ENCODE data around the gene PDZD11.
"Not testable (repeated sequence)": the region's sequence is repeated elsewhere in the genome, so short reads cannot be mapped to it uniquely, and the experiment has no call there.

Gene PDZD11

DNA sequence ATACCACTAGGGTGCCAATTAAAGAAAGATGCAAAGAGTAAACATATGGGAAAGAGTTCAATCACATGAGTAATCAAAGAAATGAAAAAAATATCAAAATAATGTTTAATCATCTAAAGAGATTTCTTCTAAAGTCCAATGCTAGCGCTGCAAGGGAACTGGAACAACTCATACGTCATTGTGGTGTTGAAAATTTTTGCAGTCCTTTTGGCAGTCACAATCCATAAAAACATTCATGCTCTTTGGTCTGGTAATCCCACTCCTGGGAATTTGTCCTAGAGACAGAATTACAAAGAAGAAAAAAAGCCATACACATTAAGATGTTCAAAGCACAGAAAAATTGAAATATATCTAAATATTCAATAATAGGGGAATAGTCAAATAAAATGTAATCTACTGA lies 34.3 kb downstream of the PDZD11 start:
- DNase-seq: no peak

DNA sequence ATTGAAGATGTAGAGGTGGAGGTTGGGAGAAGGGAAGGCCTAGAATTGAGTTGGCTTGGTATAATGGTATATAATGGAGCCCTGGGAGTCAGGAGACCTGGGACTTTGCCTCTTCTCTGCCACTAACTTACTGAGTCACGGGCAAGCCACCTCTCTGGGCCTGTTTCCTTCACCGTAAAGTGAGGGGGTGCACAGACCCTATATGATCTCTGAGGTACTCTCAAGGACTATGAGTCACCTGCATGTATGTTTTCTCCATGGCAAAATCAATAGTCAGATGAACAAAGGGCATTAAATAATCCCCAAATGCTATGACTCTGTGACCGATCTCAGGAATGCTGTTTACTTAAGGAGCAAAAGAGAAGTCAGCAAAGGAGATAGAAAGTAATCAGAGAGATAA lies 34.8 kb downstream of the PDZD11 start:
- no peak for DNase-seq

DNA sequence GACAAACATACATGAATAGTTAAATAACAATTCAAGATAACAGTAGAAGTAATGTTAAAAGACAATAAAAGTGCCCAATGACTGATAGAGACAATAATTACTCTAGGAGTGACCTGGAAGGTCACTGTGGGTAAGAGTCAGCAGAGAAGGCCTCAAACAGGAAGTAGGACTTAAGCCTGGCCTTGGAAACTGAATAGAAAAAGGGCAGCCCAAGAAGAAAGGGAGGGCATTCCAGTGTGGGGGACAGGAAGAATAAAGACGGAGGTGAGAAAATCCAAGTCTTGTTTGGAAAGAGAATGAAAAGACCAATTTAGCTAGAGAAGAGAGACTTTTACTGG lies 35.7 kb downstream of the PDZD11 start:
- DNase-seq: no peak

DNA sequence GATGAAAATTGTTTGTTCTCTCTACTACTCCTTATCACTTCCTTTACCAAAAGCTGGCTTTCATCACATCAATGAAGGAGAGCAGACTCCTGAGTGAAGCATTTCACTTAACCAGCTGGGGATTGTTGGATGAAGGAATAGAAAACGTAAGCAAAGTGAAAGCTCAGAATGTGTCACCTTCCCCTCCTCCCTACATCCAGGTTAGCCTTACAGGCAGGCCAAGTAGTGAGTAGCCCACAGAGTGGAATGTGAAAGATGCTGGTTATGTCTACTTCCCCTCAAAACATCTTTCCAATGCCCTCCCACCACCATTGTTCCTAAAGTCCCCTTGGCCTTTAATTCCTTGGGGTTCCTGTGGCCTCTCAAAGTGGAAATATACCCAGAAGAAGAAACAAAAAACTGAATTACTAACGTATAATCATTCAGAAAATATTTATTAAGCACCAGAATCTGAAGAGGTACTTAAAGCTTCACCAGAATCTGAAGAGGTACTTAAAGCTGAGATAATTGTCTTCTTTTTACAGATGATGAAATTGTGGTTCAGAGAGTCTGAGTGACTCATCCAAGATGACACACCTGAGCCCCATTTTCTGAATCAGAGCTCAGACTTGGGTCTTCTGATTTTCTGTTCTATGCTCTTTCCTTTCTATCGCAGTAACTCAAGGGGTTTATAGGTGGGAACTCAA lies 36.2 kb downstream of the PDZD11 start:
- no peak for DNase-seq

DNA sequence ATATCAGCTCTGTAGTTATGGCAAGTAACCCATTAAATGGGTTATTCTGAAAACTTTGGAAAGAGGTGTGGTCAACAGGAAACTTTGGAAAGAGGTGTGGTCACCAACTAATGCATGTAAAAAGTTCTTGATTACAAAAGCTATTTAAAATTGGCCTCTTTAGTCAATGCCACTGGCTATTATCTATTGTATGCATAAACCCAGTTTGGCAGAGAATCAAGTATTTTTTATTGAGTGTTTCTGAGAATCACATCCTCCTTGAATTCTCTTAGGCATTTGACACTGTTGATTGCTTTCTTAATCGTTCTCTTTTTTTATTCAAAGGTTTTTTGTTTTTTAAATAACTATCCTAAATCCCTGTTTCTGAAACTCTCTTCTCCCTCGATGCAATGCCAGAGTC lies 37.2 kb downstream of the PDZD11 start:
- no peak for DNase-seq

DNA sequence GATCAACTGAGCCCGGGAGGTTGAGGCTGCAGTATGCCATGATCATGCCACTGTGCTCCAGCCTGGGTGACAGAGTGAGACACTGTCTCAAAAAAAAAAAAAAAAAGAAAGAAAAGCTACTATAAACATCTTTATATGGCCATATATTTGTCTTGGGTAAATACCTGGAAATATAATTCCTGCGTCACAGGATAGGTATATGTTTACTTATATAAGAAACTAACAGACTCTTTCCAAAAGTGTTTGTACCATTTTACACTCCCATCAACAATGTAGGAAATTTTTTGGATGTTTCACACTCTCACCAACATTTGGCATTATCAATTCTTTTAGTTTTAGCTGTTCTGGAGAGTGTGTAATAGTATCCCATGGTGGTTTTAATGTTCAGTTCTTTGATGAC lies 42.5 kb downstream of the PDZD11 start:
- DNase-seq: no peak

DNA sequence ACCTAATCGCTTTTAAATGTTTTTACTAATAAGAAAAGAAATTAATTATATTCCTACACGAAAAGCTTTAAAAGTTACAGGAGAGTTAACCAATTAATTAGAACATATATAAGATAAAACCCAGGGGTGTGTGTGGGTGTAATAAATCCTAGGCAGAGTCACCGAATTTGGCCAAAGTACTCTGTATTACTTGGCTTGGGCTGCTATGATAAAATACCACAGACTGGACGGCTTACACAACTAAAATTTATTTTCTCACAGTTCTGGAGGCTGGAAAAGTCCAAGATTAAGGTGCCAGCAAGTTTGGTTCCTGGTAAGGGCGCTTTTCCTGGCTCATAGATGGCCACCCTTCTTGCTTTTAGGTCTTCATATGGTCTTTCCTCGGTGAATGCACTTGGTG lies 44.8 kb downstream of the PDZD11 start:
- no peak for DNase-seq

DNA sequence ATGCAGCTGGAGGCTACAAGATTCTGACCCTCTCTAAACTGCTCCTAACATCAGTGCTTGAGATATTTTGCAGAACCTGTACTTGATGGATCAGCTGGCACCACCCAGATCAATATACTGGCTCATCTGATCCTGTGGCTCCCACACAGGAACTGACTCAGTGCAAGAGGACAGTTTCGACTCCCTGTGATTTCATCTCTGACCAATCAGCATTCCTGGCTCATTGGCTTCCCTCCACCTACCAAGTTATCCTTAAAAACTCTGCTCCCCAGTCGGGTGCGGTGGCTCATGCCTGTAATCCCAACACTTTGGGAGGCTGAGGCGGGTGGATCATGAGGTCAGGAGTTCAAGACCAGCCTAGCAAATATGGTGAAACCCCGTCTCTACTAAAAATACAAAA lies 46.1 kb downstream of the PDZD11 start:
- not testable (repeated sequence) for DNase-seq

DNA sequence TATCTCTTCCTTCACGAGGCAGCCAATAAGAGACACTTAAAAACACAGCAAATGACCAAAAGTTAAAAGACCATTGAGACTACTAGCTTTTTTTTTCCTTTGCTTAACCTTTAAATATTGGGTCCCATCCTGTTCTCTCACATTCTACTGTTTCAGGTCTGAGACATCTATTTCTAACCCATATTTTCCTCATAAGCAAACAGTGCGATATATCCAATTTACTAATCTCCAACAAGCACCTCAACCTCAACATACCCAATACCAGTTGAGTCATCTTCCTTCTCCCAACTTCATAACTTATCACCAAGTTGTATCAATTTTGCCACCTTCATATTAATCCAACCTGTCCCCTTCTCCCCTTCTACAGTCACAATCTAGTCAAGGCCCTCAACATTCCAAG lies 48.2 kb downstream of the PDZD11 start:
- DNase-seq: no peak

DNA sequence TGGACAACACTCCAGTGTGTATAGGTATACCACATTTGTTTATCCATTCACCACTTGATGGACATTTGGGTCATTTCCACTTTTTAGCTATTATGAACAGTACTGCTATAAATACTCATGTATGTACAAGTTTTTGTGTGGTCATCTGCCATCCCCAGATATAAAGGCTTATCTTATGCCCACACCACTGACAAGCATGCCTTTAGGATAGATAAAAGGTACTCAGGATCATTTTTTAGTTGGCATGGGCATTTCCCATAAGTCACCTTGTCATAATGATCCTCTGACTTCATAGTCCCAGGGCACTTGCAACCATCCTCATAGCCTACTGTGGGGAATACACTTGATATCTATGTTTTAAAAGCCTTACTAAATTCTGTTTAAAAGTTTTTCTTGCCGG lies 49.0 kb downstream of the PDZD11 start:
- DNase-seq: no peak
